H1 (cell line): ENCODE measurements around the gene AKR1D1. TPM values are rescaled to one million over a fixed set of nuclear protein-coding genes. Genes with fewer than 3 reads are reported as not detected.

ENCODE experiments used
- CTCF ChIA-PET: fragments of 300-600 bp; sonication (Branson Sonifier 250); formaldehyde crosslinking; loops from one replicate; lab custom pipeline; 2021; ENCODE audit not compliant: partially characterized antibody; lab: Charles Lee
- POLR2A ChIA-PET: fragments of 300-600 bp; sonication (Branson Sonifier 250); formaldehyde crosslinking; loops from one replicate; lab custom pipeline; 2021; ENCODE audit warnings: inconsistent platforms; ENCODE audit not compliant: partially characterized antibody; lab: Charles Lee
- DNase-seq, 2 experiments: peaks; one replicate each; pipeline versions ENCODE4 v3.0.0 to v3.0.0-alpha.2; 2010 to 2022; ENCODE audit warnings: low spot score in 2 of 2, low read depth in 1 of 2, mixed read lengths in 1 of 2
- FAIRE-seq: peaks from 2 replicates; lab custom pipeline; 2011; peaks lifted over from hg19 to GRCh38; lab: Jason Lieb, UNC
- H2AFZ ChIP-seq: 2 replicates; pipeline ENCODE4 v1.8.1; 2012; ENCODE audit warnings: low read length, inconsistent platforms
- H2AK5ac ChIP-seq: 2 replicates; pipeline ENCODE4 v1.6.1; 2013; ENCODE audit warnings: low read depth, low read length
- H2BK120ac ChIP-seq: replicated peaks from 2 replicates; pipeline ENCODE3; 2013; ENCODE audit warnings: low read depth, low read length, inconsistent platforms
- H2BK12ac ChIP-seq: 2 replicates; pipeline ENCODE4 v1.6.1; 2013; ENCODE audit warnings: low read depth, low read length
- H2BK15ac ChIP-seq: 2 replicates; pipeline ENCODE4 v1.6.1; 2013; ENCODE audit warnings: low read length
- H2BK20ac ChIP-seq: 2 replicates; pipeline ENCODE4 v1.6.1; 2013; ENCODE audit warnings: low read length
- H2BK5ac ChIP-seq: 2 replicates; pipeline ENCODE4 v1.6.1; 2013; ENCODE audit warnings: low read depth, low read length
- H3K14ac ChIP-seq: 2 replicates; pipeline ENCODE4 v1.6.1; 2013; ENCODE audit warnings: inconsistent platforms; ENCODE audit not compliant: insufficient read length
- H3K18ac ChIP-seq: 2 replicates; pipeline ENCODE4 v1.6.1; 2013; ENCODE audit warnings: low read length; ENCODE audit errors: extremely low read depth
- H3K23ac ChIP-seq: 2 replicates; pipeline ENCODE4 v1.6.1; 2013; ENCODE audit warnings: inconsistent platforms; ENCODE audit not compliant: insufficient read length
- H3K23me2 ChIP-seq: 2 replicates; pipeline ENCODE4 v1.6.1; 2013; ENCODE audit warnings: low read depth, low read length
- H3K27ac ChIP-seq: 2 replicates; pipeline ENCODE4 v1.6.1; 2011; ENCODE audit warnings: low read depth, low read length, inconsistent platforms
- H3K27me3 ChIP-seq, 4 experiments: replicated peaks in 1 of 4; 1 replicate in 1 of 4; 2 replicates in 3 of 4; pipeline versions ENCODE4 v1.6.1 to v1.8.1; 2011 to 2013; ENCODE audit warnings: low read length in 3 of 4, mild to moderate bottlenecking in 3 of 4, inconsistent platforms in 2 of 4, mixed read lengths in 2 of 4, moderate library complexity in 1 of 4; ENCODE audit not compliant: control insufficient read depth in 3 of 4, insufficient read depth in 3 of 4; ENCODE audit errors: extremely low read depth in 1 of 4
- H3K36me3 ChIP-seq, 4 experiments: 2 replicates each; pipeline versions ENCODE4 v1.6.1 to v1.8.1; 2011 to 2013; ENCODE audit warnings: mild to moderate bottlenecking in 4 of 4, low read length in 3 of 4, moderate library complexity in 2 of 4, control low read depth in 1 of 4, inconsistent platforms in 1 of 4; ENCODE audit not compliant: insufficient read depth in 4 of 4, control insufficient read depth in 2 of 4
- H3K4ac ChIP-seq: replicated peaks from 2 replicates; pipeline ENCODE3; 2013; ENCODE audit warnings: low read length, low read depth, mixed read lengths, inconsistent platforms; ENCODE audit not compliant: insufficient read length
- H3K4me1 ChIP-seq, 4 experiments: replicated peaks in 1 of 4; 1 replicate in 1 of 4; 2 replicates in 3 of 4; pipeline versions ENCODE4 v1.6.1 to v1.8.1; 2011 to 2013; ENCODE audit warnings: low read length in 3 of 4, inconsistent platforms in 2 of 4, mixed read lengths in 1 of 4; ENCODE audit not compliant: insufficient read depth in 4 of 4, control insufficient read depth in 3 of 4
- H3K4me2 ChIP-seq, 2 experiments: 2 replicates each; pipeline versions ENCODE4 v1.6.1 to v1.8.1; 2011 to 2013; ENCODE audit warnings: low read depth in 2 of 2, low read length in 2 of 2, control low read depth in 1 of 2, inconsistent platforms in 1 of 2, mild to moderate bottlenecking in 1 of 2; ENCODE audit not compliant: insufficient read depth in 1 of 2
- H3K4me3 ChIP-seq, 4 experiments: fragments of 200-600, 300-600 bp in 1 of 4; sonication (generic), shearing (Covaris generic), sonication (Bioruptor Twin) in 1 of 4; 2 replicates each; pipeline versions ENCODE4 v1.5.1 to v1.8.1; 2011 to 2016; ENCODE audit warnings: low read length in 4 of 4, low read depth in 3 of 4, control low read depth in 2 of 4, inconsistent platforms in 2 of 4, mild to moderate bottlenecking in 2 of 4, mixed read lengths in 1 of 4, moderate library complexity in 1 of 4; ENCODE audit not compliant: insufficient read depth in 2 of 4; ENCODE audit errors: extremely low read depth in 1 of 4
- H3K56ac ChIP-seq: replicated peaks from 2 replicates; pipeline ENCODE3; 2013; ENCODE audit warnings: low read depth, mild to moderate bottlenecking, mixed read lengths, low read length, inconsistent platforms; ENCODE audit not compliant: insufficient read length
- H3K79me1 ChIP-seq: 2 replicates; pipeline ENCODE4 v1.6.1; 2013; ENCODE audit warnings: low read depth, low read length, control low read depth
- H3K79me2 ChIP-seq, 2 experiments: 2 replicates each; pipeline versions ENCODE4 v1.6.1 to v1.8.1; 2012 to 2013; ENCODE audit warnings: low read length in 2 of 2, mild to moderate bottlenecking in 2 of 2, inconsistent platforms in 1 of 2; ENCODE audit not compliant: insufficient read depth in 2 of 2, control insufficient read depth in 1 of 2
- H3K9ac ChIP-seq, 4 experiments: replicated peaks in 1 of 4; 1 replicate in 1 of 4; 2 replicates in 3 of 4; pipeline versions ENCODE4 v1.6.1 to v1.8.1; 2011 to 2013; ENCODE audit warnings: low read depth in 3 of 4, low read length in 3 of 4, control low read depth in 2 of 4, mild to moderate bottlenecking in 2 of 4, moderate library complexity in 2 of 4, inconsistent platforms in 1 of 4; ENCODE audit errors: extremely low read depth in 1 of 4
- H3K9me3 ChIP-seq, 2 experiments: 2 replicates each; pipeline versions ENCODE4 v1.6.1 to v1.8.1; 2012 to 2013; ENCODE audit warnings: mild to moderate bottlenecking in 2 of 2, moderate library complexity in 2 of 2, control low read depth in 1 of 2, inconsistent platforms in 1 of 2, low read depth in 1 of 2, low read length in 1 of 2, mixed read lengths in 1 of 2; ENCODE audit not compliant: insufficient read depth in 2 of 2
- H4K20me1 ChIP-seq, 2 experiments: replicated peaks in 1 of 2; 2 replicates each; pipeline versions ENCODE3 to v1.8.1; 2011 to 2013; ENCODE audit warnings: inconsistent platforms in 2 of 2, low read length in 2 of 2, mild to moderate bottlenecking in 1 of 2; ENCODE audit not compliant: insufficient read depth in 2 of 2, control insufficient read depth in 1 of 2
- H4K5ac ChIP-seq: 2 replicates; pipeline ENCODE4 v1.6.1; 2013; ENCODE audit warnings: low read length, low read depth, mixed read lengths, inconsistent platforms; ENCODE audit not compliant: insufficient read length
- H4K8ac ChIP-seq: 2 replicates; pipeline ENCODE4 v1.8.0; 2013; ENCODE audit warnings: mild to moderate bottlenecking, moderate library complexity, low read length, inconsistent platforms; ENCODE audit not compliant: insufficient read depth; ENCODE audit errors: extremely low read depth
- H4K91ac ChIP-seq: replicated peaks from 2 replicates; pipeline ENCODE3; 2013; ENCODE audit warnings: low read length, mixed read lengths, inconsistent platforms; ENCODE audit not compliant: insufficient read length
- WGBS, 2 experiments: shearing (Covaris generic) in 1 of 2; methylation state at CpG; one replicate each; pipeline versions ENCODE4 v1.1.6 to v1.1.7; 2013 to 2015; ENCODE audit warnings: low lambda C conversion rate in 2 of 2, mixed read lengths in 2 of 2, inconsistent platforms in 1 of 2, low coverage in 1 of 2, missing lambda C conversion rate in 1 of 2; ENCODE audit not compliant: insufficient replicate concordance in 2 of 2, insufficient coverage in 1 of 2, insufficient read length in 1 of 2; ENCODE audit errors: extremely low coverage in 1 of 2, missing lambda C conversion rate in 1 of 2; 5-methylcytosine and 5-hydroxymethylcytosine counted together
- polyA plus RNA-seq, 7 experiments: library from polyadenylated mRNA; depleted of rRNA in 3 of 7; stranded (reverse) in 5 of 7; unstranded in 2 of 7; fragments of >200 nt in 5 of 7; fragments of 200-250 nt in 2 of 7; gene quantifications; 1 replicate in 5 of 7; 2 replicates in 1 of 7; 4 replicates in 1 of 7; pipeline versions ENCODE4 v1.2.1 to v1.2.3, GENCODE V29; 2011 to 2013; ENCODE audit warnings: missing spikeins in 2 of 7, mixed read lengths in 2 of 7
- total RNA-seq: library from RNA; stranded (reverse); fragmentation: NEBNext Ultra II Directional; extraction: Animal tissue kit (Norgen Biotek cat#: 25700); gene quantifications from 2 replicates; pipeline ENCODE4 v1.2.1, GENCODE V29; 2021
- TF ChIP-seq, protein P1 (sequence below): IDR thresholded peaks from 2 replicates; pipeline ENCODE4 v1.6.1; 2012; ENCODE audit warnings: low read length, inconsistent platforms
- TF ChIP-seq, protein P2 (sequence below): IDR thresholded peaks from 2 replicates; pipeline ENCODE4 v1.6.1; 2012; ENCODE audit warnings: inconsistent platforms

Gene AKR1D1
- total and polyA plus RNA-seq, 2 of the 8 experiments (the other 6 are each of a cell fraction or from before 2014, with no cell fraction given) = not detected

DNA sequence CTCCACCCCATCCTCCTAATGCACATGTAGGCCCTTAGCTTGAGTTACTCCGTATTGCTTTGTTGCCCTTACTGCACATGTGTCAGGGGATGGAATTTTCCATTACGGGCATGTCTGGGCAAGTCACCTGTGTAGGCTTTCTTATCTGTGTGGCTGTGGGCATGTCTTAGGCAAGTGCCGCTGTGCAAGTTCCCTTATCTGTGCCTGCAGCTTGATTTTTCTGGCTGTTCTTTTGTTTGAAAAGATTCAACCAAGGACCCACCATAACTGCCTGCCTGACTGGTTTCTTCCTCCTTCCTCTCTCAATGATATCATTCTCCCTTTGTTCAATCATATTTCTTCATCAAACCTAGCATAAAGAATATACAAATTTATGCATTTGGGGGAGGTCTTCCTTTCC, 88.5 kb downstream of the AKR1D1 start:
- H3K23me2 ChIP-seq = no peaks in the 10 kb centered on the region
- H3K4ac ChIP-seq = no peak overlapping the region
- H3K9me3 ChIP-seq = peaks cover 9 to 24% of the 10 kb centered on the region in 2 experiments
- H2BK20ac ChIP-seq = peak overlapping the region; percentile 99; the same call in 1 of the 2 replicates
- H2BK12ac ChIP-seq = 0 out of 2 replicates have a peak overlapping the region, but pooled peaks have one; percentile 64
- H4K8ac ChIP-seq = no peak overlapping the region
- DNase-seq = no peak
- H2BK15ac ChIP-seq = no peak overlapping the region
- H3K4me1 ChIP-seq = peaks cover 8 to 18% (median 14%) of the 10 kb centered on the region in 4 experiments; a peak in 6 of 7 replicates
- peak overlapping the region; percentile 85; the same call in 1 of the 2 replicates for H3K18ac ChIP-seq
- H3K9ac ChIP-seq = no peak overlapping the region
- no peaks in the 10 kb centered on the region for H3K27me3 ChIP-seq
- TF ChIP-seq, protein P1, sequence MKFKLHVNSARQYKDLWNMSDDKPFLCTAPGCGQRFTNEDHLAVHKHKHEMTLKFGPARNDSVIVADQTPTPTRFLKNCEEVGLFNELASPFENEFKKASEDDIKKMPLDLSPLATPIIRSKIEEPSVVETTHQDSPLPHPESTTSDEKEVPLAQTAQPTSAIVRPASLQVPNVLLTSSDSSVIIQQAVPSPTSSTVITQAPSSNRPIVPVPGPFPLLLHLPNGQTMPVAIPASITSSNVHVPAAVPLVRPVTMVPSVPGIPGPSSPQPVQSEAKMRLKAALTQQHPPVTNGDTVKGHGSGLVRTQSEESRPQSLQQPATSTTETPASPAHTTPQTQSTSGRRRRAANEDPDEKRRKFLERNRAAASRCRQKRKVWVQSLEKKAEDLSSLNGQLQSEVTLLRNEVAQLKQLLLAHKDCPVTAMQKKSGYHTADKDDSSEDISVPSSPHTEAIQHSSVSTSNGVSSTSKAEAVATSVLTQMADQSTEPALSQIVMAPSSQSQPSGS = 0 out of 2 replicates have a peak, but pooled peaks have one; percentile 51
- TF ChIP-seq, protein P2, sequence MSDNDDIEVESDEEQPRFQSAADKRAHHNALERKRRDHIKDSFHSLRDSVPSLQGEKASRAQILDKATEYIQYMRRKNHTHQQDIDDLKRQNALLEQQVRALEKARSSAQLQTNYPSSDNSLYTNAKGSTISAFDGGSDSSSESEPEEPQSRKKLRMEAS = no peak
- ChIA-PET CTCF (no interaction called here), POLR2A (interaction anchor here (5.7 kb wide), 1 partner anchor 43 kb away, joined by 26 read pairs; no protein-coding TSS in a partner anchor)
- no peaks in the 10 kb centered on the region for H4K20me1 ChIP-seq
- no peak for FAIRE-seq
- no peak overlapping the region for H3K14ac ChIP-seq
- no peak overlapping the region for H3K4me2 ChIP-seq
- peaks cover 0 to 19% (median 4%) of the 10 kb centered on the region in 4 experiments; a peak in 3 of 8 replicates for H3K36me3 ChIP-seq
- H2BK120ac ChIP-seq = peak overlapping the region; percentile 93
- H3K23ac ChIP-seq = no peak overlapping the region
- H2BK5ac ChIP-seq = peak overlapping the region; percentile 96; the same call in 1 of the 2 replicates
- H3K27ac ChIP-seq = peak overlapping the region; percentile 55; the same call in 1 of the 2 replicates
- H2AK5ac ChIP-seq = peak overlapping the region; percentile 92
- H3K4me3 ChIP-seq = peak overlapping the region in 1 of 4 experiments; percentile 19; a peak in 1 of 8 replicates
- no peak overlapping the region for H3K56ac ChIP-seq
- 94% methylated on average over 3 of the region's 3 CpGs; no CpG with 5 or more reads in 1 of the 2 experiments for WGBS, 2 experiments
- H3K79me1 ChIP-seq = no peaks in the 10 kb centered on the region
- peak overlapping the region; percentile 82 for H4K91ac ChIP-seq
- H4K5ac ChIP-seq = peak overlapping the region; percentile 82
- no peaks in the 10 kb centered on the region for H3K79me2 ChIP-seq
- no peak overlapping the region for H2AFZ ChIP-seq
